WTC11 (cell line): ENCODE data around the gene DLG1. TPM values are rescaled to one million over a fixed set of nuclear protein-coding genes. Genes with fewer than 3 reads are reported as not detected.

Experiments used
- ATAC-seq: fragments of 200-7000 bp; cut with Tn5 transposase; 2 replicates; pipeline ENCODE4 v1.10.0; 2021; ENCODE audit warnings: mild to moderate bottlenecking, moderate library complexity
- CTCF ChIA-PET: fragments of 300-600 bp; sonication (Branson Sonifier 250); formaldehyde crosslinking; loops from one replicate; lab custom pipeline; 2021; ENCODE audit warnings: antibody characterized with exemption; lab: Charles Lee
- POLR2A ChIA-PET: fragments of 350-600 bp; sonication (Branson Sonifier 250); formaldehyde crosslinking; loops from one replicate; lab custom pipeline; 2021; ENCODE audit warnings: antibody characterized with exemption; lab: Charles Lee
- DNase-seq: peaks from one replicate; pipeline ENCODE4 v3.0.0; 2021; ENCODE audit warnings: low spot score
- H3K27ac Mint-ChIP-seq: 2 replicates; pipeline ENCODE4 v1.8.0; 2021; ENCODE audit warnings: mixed read lengths
- H3K27me3 Mint-ChIP-seq: 2 replicates; pipeline ENCODE4 v1.8.0; 2021; ENCODE audit warnings: low read depth, mild to moderate bottlenecking, moderate library complexity, mixed read lengths
- H3K36me3 Mint-ChIP-seq: 2 replicates; pipeline ENCODE4 v1.8.0; 2021; ENCODE audit warnings: mixed read lengths
- H3K4me1 Mint-ChIP-seq: 2 replicates; pipeline ENCODE4 v1.8.0; 2022; ENCODE audit warnings: mixed read lengths
- H3K4me3 Mint-ChIP-seq: 2 replicates; pipeline ENCODE4 v1.8.0; 2021; ENCODE audit warnings: mild to moderate bottlenecking, moderate library complexity, mixed read lengths
- H3K9me3 Mint-ChIP-seq: 2 replicates; pipeline ENCODE4 v1.8.0; 2021; ENCODE audit warnings: mixed read lengths
- CBFB ChIP-seq: sonication (generic); formaldehyde crosslinking; IDR thresholded peaks from 2 replicates; pipeline ENCODE4 v1.8.1; 2022; ENCODE audit warnings: mild to moderate bottlenecking, low read depth, missing genetic modification reagents
- ELF4 ChIP-seq: sonication (generic); formaldehyde crosslinking; IDR thresholded peaks from 2 replicates; pipeline ENCODE4 v1.8.1; 2022; ENCODE audit warnings: low read depth, mild to moderate bottlenecking, moderate library complexity, missing genetic modification reagents
- GABPB1 ChIP-seq: sonication (generic); formaldehyde crosslinking; IDR thresholded peaks from 2 replicates; pipeline ENCODE4 v1.8.1; 2023; ENCODE audit warnings: mild to moderate bottlenecking, missing genetic modification reagents
- HMGA2 ChIP-seq: fragments of 250-450 bp; sonication (Bioruptor Pico); IDR thresholded peaks from 2 replicates; pipeline ENCODE4 v1.4.0; 2021; ENCODE audit warnings: mild to moderate bottlenecking, moderate library complexity
- RELA ChIP-seq: sonication (generic); formaldehyde crosslinking; IDR thresholded peaks from 2 replicates; pipeline ENCODE4 v1.8.1; 2022; ENCODE audit warnings: missing genetic modification reagents, mild to moderate bottlenecking, borderline replicate concordance
- SOX15 ChIP-seq: fragments of 250-450 bp; sonication (Bioruptor Pico); IDR thresholded peaks from 2 replicates; pipeline ENCODE4 v1.9.0; 2021; ENCODE audit warnings: mild to moderate bottlenecking
- TCF7 ChIP-seq: sonication (generic); formaldehyde crosslinking; IDR thresholded peaks from 2 replicates; pipeline ENCODE4 v1.8.0; 2022; ENCODE audit warnings: mild to moderate bottlenecking, low read depth, missing genetic modification reagents, moderate library complexity
- TEAD1 ChIP-seq: sonication (generic); formaldehyde crosslinking; IDR thresholded peaks from 2 replicates; pipeline ENCODE4 v1.8.0; 2022; ENCODE audit warnings: mild to moderate bottlenecking, missing genetic modification reagents
- TEAD4 ChIP-seq: sonication (generic); formaldehyde crosslinking; IDR thresholded peaks from 2 replicates; pipeline ENCODE4 v1.8.0; 2022; ENCODE audit warnings: mild to moderate bottlenecking, missing genetic modification reagents
- TP53 ChIP-seq: sonication (generic); formaldehyde crosslinking; IDR thresholded peaks from 2 replicates; pipeline ENCODE4 v1.8.1; 2023; ENCODE audit warnings: mild to moderate bottlenecking, missing genetic modification reagents
- ZNF121 ChIP-seq: sonication (generic); formaldehyde crosslinking; IDR thresholded peaks from 2 replicates; pipeline ENCODE4 v1.8.0; 2023; ENCODE audit warnings: missing genetic modification reagents
- ZNF232 ChIP-seq: sonication (generic); formaldehyde crosslinking; IDR thresholded peaks from 2 replicates; pipeline ENCODE4 v1.8.0; 2022; ENCODE audit warnings: mild to moderate bottlenecking, missing genetic modification reagents
- ZNF317 ChIP-seq: sonication (generic); formaldehyde crosslinking; IDR thresholded peaks from 2 replicates; pipeline ENCODE4 v1.8.1; 2023; ENCODE audit warnings: low read depth, mild to moderate bottlenecking, moderate library complexity, missing genetic modification reagents, borderline replicate concordance
- total RNA-seq: library from RNA; stranded (reverse); gene quantifications from 3 replicates; pipeline ENCODE4 v1.2.3, GENCODE V29; 2021
- TF ChIP-seq, protein P1 (sequence below): fragments of 250-450 bp; sonication (Bioruptor Pico); IDR thresholded peaks from 2 replicates; pipeline ENCODE4 v1.9.0; 2021; ENCODE audit warnings: mild to moderate bottlenecking
- TF ChIP-seq, protein P2 (sequence below): sonication (generic); formaldehyde crosslinking; IDR thresholded peaks from 2 replicates; pipeline ENCODE4 v1.8.0; 2023; ENCODE audit warnings: mild to moderate bottlenecking, missing genetic modification reagents
- TF ChIP-seq, protein P3 (sequence below): sonication (generic); formaldehyde crosslinking; IDR thresholded peaks from 2 replicates; pipeline ENCODE4 v1.8.0; 2023; ENCODE audit warnings: missing genetic modification reagents, mild to moderate bottlenecking, borderline replicate concordance
- TF ChIP-seq, protein P4 (sequence below): sonication (generic); formaldehyde crosslinking; IDR thresholded peaks from 2 replicates; pipeline ENCODE4 v1.8.0; 2022; ENCODE audit warnings: mild to moderate bottlenecking, missing genetic modification reagents
- TF ChIP-seq, protein P5 (sequence below): fragments of 250-450 bp; sonication (Bioruptor Pico); IDR thresholded peaks from 2 replicates; pipeline ENCODE4 v1.9.0; 2021; ENCODE audit warnings: mild to moderate bottlenecking
- TF ChIP-seq, protein P6 (sequence below): sonication (generic); formaldehyde crosslinking; IDR thresholded peaks from 2 replicates; pipeline ENCODE4 v1.8.1; 2022; ENCODE audit warnings: mild to moderate bottlenecking, missing genetic modification reagents, moderate library complexity, borderline replicate concordance

DLG1 gene
- total RNA-seq, 1 experiment from 2014 or later: 81.1 TPM

DNA sequence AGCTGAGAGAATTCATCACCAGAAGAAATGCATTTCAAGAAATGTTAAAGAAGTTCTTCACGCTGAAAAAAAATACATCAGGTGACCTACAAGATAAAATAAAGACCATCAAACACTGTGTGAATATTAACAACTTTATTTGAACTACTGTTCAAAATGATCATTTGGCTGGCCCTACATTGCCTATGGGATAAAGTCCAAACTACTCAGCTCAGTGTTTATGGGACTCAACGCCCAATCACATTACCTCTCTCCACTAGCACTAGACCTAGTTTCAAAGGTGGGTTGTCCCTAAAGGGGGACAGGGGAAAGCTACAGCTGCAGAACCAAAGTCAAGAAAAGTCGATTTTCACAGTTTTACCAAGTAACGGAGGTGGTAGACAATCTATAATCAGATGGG lies 62.0 kb downstream of the DLG1 start:
- POLR2A ChIA-PET: no interaction called here
- H3K27ac Mint-ChIP-seq: no peak overlapping the region
- no peak for TF ChIP-seq ZNF317
- TF ChIP-seq, protein P1, sequence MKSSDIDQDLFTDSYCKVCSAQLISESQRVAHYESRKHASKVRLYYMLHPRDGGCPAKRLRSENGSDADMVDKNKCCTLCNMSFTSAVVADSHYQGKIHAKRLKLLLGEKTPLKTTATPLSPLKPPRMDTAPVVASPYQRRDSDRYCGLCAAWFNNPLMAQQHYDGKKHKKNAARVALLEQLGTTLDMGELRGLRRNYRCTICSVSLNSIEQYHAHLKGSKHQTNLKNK: no peak
- TF ChIP-seq, protein P2, sequence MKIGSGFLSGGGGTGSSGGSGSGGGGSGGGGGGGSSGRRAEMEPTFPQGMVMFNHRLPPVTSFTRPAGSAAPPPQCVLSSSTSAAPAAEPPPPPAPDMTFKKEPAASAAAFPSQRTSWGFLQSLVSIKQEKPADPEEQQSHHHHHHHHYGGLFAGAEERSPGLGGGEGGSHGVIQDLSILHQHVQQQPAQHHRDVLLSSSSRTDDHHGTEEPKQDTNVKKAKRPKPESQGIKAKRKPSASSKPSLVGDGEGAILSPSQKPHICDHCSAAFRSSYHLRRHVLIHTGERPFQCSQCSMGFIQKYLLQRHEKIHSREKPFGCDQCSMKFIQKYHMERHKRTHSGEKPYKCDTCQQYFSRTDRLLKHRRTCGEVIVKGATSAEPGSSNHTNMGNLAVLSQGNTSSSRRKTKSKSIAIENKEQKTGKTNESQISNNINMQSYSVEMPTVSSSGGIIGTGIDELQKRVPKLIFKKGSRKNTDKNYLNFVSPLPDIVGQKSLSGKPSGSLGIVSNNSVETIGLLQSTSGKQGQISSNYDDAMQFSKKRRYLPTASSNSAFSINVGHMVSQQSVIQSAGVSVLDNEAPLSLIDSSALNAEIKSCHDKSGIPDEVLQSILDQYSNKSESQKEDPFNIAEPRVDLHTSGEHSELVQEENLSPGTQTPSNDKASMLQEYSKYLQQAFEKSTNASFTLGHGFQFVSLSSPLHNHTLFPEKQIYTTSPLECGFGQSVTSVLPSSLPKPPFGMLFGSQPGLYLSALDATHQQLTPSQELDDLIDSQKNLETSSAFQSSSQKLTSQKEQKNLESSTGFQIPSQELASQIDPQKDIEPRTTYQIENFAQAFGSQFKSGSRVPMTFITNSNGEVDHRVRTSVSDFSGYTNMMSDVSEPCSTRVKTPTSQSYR: no peak
- no peak for TF ChIP-seq ZNF232
- TF ChIP-seq TCF7: no peak
- TF ChIP-seq ELF4 (CRISPR knock-in tag): no peak
- no peak for TF ChIP-seq SOX15 (CRISPR knock-in tag)
- no peak for TF ChIP-seq CBFB (CRISPR knock-in tag)
- TF ChIP-seq, protein P3, sequence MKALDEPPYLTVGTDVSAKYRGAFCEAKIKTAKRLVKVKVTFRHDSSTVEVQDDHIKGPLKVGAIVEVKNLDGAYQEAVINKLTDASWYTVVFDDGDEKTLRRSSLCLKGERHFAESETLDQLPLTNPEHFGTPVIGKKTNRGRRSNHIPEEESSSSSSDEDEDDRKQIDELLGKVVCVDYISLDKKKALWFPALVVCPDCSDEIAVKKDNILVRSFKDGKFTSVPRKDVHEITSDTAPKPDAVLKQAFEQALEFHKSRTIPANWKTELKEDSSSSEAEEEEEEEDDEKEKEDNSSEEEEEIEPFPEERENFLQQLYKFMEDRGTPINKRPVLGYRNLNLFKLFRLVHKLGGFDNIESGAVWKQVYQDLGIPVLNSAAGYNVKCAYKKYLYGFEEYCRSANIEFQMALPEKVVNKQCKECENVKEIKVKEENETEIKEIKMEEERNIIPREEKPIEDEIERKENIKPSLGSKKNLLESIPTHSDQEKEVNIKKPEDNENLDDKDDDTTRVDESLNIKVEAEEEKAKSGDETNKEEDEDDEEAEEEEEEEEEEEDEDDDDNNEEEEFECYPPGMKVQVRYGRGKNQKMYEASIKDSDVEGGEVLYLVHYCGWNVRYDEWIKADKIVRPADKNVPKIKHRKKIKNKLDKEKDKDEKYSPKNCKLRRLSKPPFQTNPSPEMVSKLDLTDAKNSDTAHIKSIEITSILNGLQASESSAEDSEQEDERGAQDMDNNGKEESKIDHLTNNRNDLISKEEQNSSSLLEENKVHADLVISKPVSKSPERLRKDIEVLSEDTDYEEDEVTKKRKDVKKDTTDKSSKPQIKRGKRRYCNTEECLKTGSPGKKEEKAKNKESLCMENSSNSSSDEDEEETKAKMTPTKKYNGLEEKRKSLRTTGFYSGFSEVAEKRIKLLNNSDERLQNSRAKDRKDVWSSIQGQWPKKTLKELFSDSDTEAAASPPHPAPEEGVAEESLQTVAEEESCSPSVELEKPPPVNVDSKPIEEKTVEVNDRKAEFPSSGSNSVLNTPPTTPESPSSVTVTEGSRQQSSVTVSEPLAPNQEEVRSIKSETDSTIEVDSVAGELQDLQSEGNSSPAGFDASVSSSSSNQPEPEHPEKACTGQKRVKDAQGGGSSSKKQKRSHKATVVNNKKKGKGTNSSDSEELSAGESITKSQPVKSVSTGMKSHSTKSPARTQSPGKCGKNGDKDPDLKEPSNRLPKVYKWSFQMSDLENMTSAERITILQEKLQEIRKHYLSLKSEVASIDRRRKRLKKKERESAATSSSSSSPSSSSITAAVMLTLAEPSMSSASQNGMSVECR: no peak
- no peak for TF ChIP-seq HMGA2 (CRISPR knock-in tag)
- TF ChIP-seq, protein P4, sequence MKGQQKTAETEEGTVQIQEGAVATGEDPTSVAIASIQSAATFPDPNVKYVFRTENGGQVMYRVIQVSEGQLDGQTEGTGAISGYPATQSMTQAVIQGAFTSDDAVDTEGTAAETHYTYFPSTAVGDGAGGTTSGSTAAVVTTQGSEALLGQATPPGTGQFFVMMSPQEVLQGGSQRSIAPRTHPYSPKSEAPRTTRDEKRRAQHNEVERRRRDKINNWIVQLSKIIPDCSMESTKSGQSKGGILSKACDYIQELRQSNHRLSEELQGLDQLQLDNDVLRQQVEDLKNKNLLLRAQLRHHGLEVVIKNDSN (CRISPR knock-in tag): no peak
- TF ChIP-seq GABPB1 (CRISPR knock-in tag): no peak
- TF ChIP-seq, protein P5, sequence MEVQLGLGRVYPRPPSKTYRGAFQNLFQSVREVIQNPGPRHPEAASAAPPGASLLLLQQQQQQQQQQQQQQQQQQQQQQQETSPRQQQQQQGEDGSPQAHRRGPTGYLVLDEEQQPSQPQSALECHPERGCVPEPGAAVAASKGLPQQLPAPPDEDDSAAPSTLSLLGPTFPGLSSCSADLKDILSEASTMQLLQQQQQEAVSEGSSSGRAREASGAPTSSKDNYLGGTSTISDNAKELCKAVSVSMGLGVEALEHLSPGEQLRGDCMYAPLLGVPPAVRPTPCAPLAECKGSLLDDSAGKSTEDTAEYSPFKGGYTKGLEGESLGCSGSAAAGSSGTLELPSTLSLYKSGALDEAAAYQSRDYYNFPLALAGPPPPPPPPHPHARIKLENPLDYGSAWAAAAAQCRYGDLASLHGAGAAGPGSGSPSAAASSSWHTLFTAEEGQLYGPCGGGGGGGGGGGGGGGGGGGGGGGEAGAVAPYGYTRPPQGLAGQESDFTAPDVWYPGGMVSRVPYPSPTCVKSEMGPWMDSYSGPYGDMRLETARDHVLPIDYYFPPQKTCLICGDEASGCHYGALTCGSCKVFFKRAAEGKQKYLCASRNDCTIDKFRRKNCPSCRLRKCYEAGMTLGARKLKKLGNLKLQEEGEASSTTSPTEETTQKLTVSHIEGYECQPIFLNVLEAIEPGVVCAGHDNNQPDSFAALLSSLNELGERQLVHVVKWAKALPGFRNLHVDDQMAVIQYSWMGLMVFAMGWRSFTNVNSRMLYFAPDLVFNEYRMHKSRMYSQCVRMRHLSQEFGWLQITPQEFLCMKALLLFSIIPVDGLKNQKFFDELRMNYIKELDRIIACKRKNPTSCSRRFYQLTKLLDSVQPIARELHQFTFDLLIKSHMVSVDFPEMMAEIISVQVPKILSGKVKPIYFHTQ (CRISPR knock-in tag): no peak
- TF ChIP-seq ZNF121 (CRISPR knock-in tag): no peak
- TF ChIP-seq RELA (CRISPR knock-in tag): no peak
- TF ChIP-seq, protein P6, sequence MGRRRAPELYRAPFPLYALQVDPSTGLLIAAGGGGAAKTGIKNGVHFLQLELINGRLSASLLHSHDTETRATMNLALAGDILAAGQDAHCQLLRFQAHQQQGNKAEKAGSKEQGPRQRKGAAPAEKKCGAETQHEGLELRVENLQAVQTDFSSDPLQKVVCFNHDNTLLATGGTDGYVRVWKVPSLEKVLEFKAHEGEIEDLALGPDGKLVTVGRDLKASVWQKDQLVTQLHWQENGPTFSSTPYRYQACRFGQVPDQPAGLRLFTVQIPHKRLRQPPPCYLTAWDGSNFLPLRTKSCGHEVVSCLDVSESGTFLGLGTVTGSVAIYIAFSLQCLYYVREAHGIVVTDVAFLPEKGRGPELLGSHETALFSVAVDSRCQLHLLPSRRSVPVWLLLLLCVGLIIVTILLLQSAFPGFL (CRISPR knock-in tag): no peak
- no peak for TF ChIP-seq TEAD4 (CRISPR knock-in tag)
- TF ChIP-seq TEAD1 (CRISPR knock-in tag): no peak
- no peak for TF ChIP-seq TP53 (CRISPR knock-in tag)
- H3K4me3 Mint-ChIP-seq: no peak overlapping the region
- H3K27me3 Mint-ChIP-seq: no peaks in the 10 kb centered on the region
- peaks cover 64% of the 10 kb centered on the region for H3K4me1 Mint-ChIP-seq
- peaks cover 11% of the 10 kb centered on the region for H3K9me3 Mint-ChIP-seq
- DNase-seq (no peak), ATAC-seq (no peak)
- CTCF ChIA-PET: interaction anchor here (0.9 to 2.3 kb wide), 4 partner anchors 10 to 21 kb away, joined by 3 to 6 read pairs (median 4); no protein-coding TSS in a partner anchor
- peaks cover 13% of the 10 kb centered on the region for H3K36me3 Mint-ChIP-seq
